GM18511 (cell line): ENCODE measurements around the gene VWA3B.

ENCODE experiments used
- ATAC-seq: cut with Tn5 transposase; IDR thresholded peaks from one replicate; pipeline ENCODE4 v1.9.1; 2021; ENCODE audit warnings: mild to moderate bottlenecking, moderate library complexity; ENCODE audit not compliant: unreplicated experiment

VWA3B gene

GRCh38 chr2:98329549-98329948, 242.6 kb downstream of the VWA3B start:
- no peak for ATAC-seq

GRCh38 chr2:98332989-98333388, 246.0 kb downstream of the VWA3B start:
- no peak for ATAC-seq

- no peak for ATAC-seq
Observed at GRCh38 chr2:98333922-98334321, 247.0 kb downstream of the VWA3B start.

- ATAC-seq, result no peak
Observed at GRCh38 chr2:98334439-98335078, 247.6 kb downstream of the VWA3B start.

- ATAC-seq, result no peak
Observed at GRCh38 chr2:98335271-98335670, 248.3 kb downstream of the VWA3B start.

- no peak for ATAC-seq
Observed at GRCh38 chr2:98341241-98341640, 254.3 kb downstream of the VWA3B start.

GRCh38 chr2:98343285-98343684, 256.3 kb downstream of the VWA3B start:
- no peak for ATAC-seq

- ATAC-seq, result no peak
Observed at GRCh38 chr2:98346311-98347236, 259.6 kb downstream of the VWA3B start, which contains the start of gene CNGA3. Gene CNGA3 (plus strand): TSS chr2:98346456. CDS start chr2:98369976, 23,520 bp downstream.

GRCh38 chr2:98347298-98348065, 260.5 kb downstream of the VWA3B start:
- ATAC-seq, result no peak

GRCh38 chr2:98348066-98348561, 261.1 kb downstream of the VWA3B start:
- ATAC-seq, result no peak

GRCh38 chr2:98350411-98350810, 263.4 kb downstream of the VWA3B start:
- no peak for ATAC-seq

GRCh38 chr2:98355881-98356280, 268.9 kb downstream of the VWA3B start:
- ATAC-seq, result no peak

GRCh38 chr2:98356729-98357128, 269.8 kb downstream of the VWA3B start:
- ATAC-seq, result no peak

- ATAC-seq, result no peak
Observed at GRCh38 chr2:98357849-98358248, 270.9 kb downstream of the VWA3B start.

- no peak for ATAC-seq
Observed at GRCh38 chr2:98359986-98360385, 273.0 kb downstream of the VWA3B start.
